AG09309 (cell line): ENCODE results near the gene VENTX.

Experiments used
- DNase-seq: peaks from one replicate; pipeline ENCODE4 v3.0.0-alpha.2; 2010; ENCODE audit warnings: low read depth
- H3K4me3 ChIP-seq: 2 replicates; pipeline ENCODE4 v1.5.1; 2011; ENCODE audit warnings: mild to moderate bottlenecking, low read depth, low read length, moderate library complexity; ENCODE audit not compliant: control insufficient read depth
- CTCF ChIP-seq: IDR thresholded peaks from 2 replicates; pipeline ENCODE4 v1.5.1; 2011; ENCODE audit warnings: mild to moderate bottlenecking, low read depth, low read length, inconsistent platforms; ENCODE audit not compliant: insufficient read depth, control insufficient read depth; ENCODE audit errors: missing control alignments

Gene VENTX

GRCh38 chr10:133198621-133199487, 38.8 kb upstream of the VENTX start:
- no peak for TF ChIP-seq CTCF
- no peak overlapping the region for H3K4me3 ChIP-seq
- DNase-seq = no peak

GRCh38 chr10:133199488-133199885, 38.2 kb upstream of the VENTX start:
- DNase-seq = no peak
- no peak overlapping the region for H3K4me3 ChIP-seq
- no peak for TF ChIP-seq CTCF

- no peak overlapping the region for H3K4me3 ChIP-seq
- TF ChIP-seq CTCF = no peak
- DNase-seq = no peak
Observed at GRCh38 chr10:133199992-133200611, 37.6 kb upstream of the VENTX start.

- no peak overlapping the region for H3K4me3 ChIP-seq
- no peak for TF ChIP-seq CTCF
- DNase-seq = no peak
Observed at GRCh38 chr10:133200621-133201031, 37.0 kb upstream of the VENTX start.

GRCh38 chr10:133201151-133201947, 36.3 kb upstream of the VENTX start:
- no peak for TF ChIP-seq CTCF
- H3K4me3 ChIP-seq = no peak overlapping the region
- no peak for DNase-seq

- no peak for TF ChIP-seq CTCF
- no peak overlapping the region for H3K4me3 ChIP-seq
- DNase-seq = no peak
Observed at GRCh38 chr10:133201948-133202725, 35.5 kb upstream of the VENTX start.
